ENCODE results near the gene WNT5A. TPM values are rescaled to one million over a fixed set of nuclear protein-coding genes. Genes with fewer than 3 reads are reported as not detected.

Gene WNT5A
- total and polyA plus RNA-seq, 2 experiments from 2014 or later, result 31.6 to 129 TPM

GRCh38 chr3:55521064-55521737 lies 34.1 kb upstream of the WNT5A start:
- Histone ChIP-seq H3K36me3 (replicated peaks; ENCODE audit: insufficient read depth, low read depth) (no peaks in the 10 kb centered on the region), H2AFZ (no peak overlapping the region), H3K79me2 (no peaks in the 10 kb centered on the region), H4K20me1 (ENCODE audit: insufficient read depth, poor library complexity, severe bottlenecking) (no peaks in the 10 kb centered on the region), H3K4me3 (no peak overlapping the region), H3K27ac (no peak overlapping the region), H3K4me2 (no peak overlapping the region), H3K27me3 (no peaks in the 10 kb centered on the region), H3K4me1 (ENCODE audit: insufficient read depth) (peaks cover 29% of the 10 kb centered on the region), H3K9me2 (replicated peaks; ENCODE audit: insufficient read depth) (no peaks in the 10 kb centered on the region), H3K9me3 (ENCODE audit: low read depth) (no peaks in the 10 kb centered on the region)
- 64% methylated on average over 9 of the region's 9 CpGs for WGBS (ENCODE audit: low lambda C conversion rate, missing lambda C conversion rate)
- DNase-seq (ENCODE audit: low spot score), result no peak
- TF ChIP-seq CTCF (IDR thresholded peaks at IDR 0.05; ENCODE audit: poor library complexity) (no peak), EZH2 (IDR thresholded peaks at IDR 0.05; ENCODE audit: borderline replicate concordance) (no peak), EZH2phosphoT487 (IDR thresholded peaks at IDR 0.05; ENCODE audit: low read depth, severe bottlenecking, unreplicated experiment) (no peak)

- DNase-seq (ENCODE audit: low spot score), result no peak
- WGBS (ENCODE audit: low lambda C conversion rate, missing lambda C conversion rate), result 65% methylated on average over 3 of the region's 3 CpGs
- TF ChIP-seq EZH2 (IDR thresholded peaks at IDR 0.05; ENCODE audit: borderline replicate concordance) (no peak), EZH2phosphoT487 (IDR thresholded peaks at IDR 0.05; ENCODE audit: low read depth, severe bottlenecking, unreplicated experiment) (no peak), CTCF (IDR thresholded peaks at IDR 0.05; ENCODE audit: poor library complexity) (no peak)
- Histone ChIP-seq H3K4me1 (ENCODE audit: insufficient read depth) (peaks cover 24% of the 10 kb centered on the region), H3K27me3 (no peaks in the 10 kb centered on the region), H3K36me3 (replicated peaks; ENCODE audit: insufficient read depth, low read depth) (no peaks in the 10 kb centered on the region), H3K27ac (no peak overlapping the region), H3K4me3 (no peak overlapping the region), H3K79me2 (no peaks in the 10 kb centered on the region), H3K4me2 (no peak overlapping the region), H2AFZ (no peak overlapping the region), H3K9me2 (replicated peaks; ENCODE audit: insufficient read depth) (no peaks in the 10 kb centered on the region), H3K9me3 (ENCODE audit: low read depth) (no peaks in the 10 kb centered on the region), H4K20me1 (ENCODE audit: insufficient read depth, poor library complexity, severe bottlenecking) (no peaks in the 10 kb centered on the region)
These were observed 31.9 kb upstream of the WNT5A start for GRCh38 chr3:55519019-55519418.

- Histone ChIP-seq H3K79me2 (no peaks in the 10 kb centered on the region), H3K9me2 (replicated peaks; ENCODE audit: insufficient read depth) (no peaks in the 10 kb centered on the region), H3K4me3 (no peak overlapping the region), H3K27ac (no peak overlapping the region), H3K27me3 (no peaks in the 10 kb centered on the region), H2AFZ (no peak overlapping the region), H3K36me3 (replicated peaks; ENCODE audit: insufficient read depth, low read depth) (no peaks in the 10 kb centered on the region), H4K20me1 (ENCODE audit: insufficient read depth, poor library complexity, severe bottlenecking) (no peaks in the 10 kb centered on the region), H3K4me2 (no peak overlapping the region), H3K9me3 (ENCODE audit: low read depth) (no peaks in the 10 kb centered on the region), H3K4me1 (ENCODE audit: insufficient read depth) (peaks cover 26% of the 10 kb centered on the region)
- DNase-seq (ENCODE audit: low spot score), result no peak
- TF ChIP-seq CTCF (IDR thresholded peaks at IDR 0.05; ENCODE audit: poor library complexity) (no peak), EZH2 (IDR thresholded peaks at IDR 0.05; ENCODE audit: borderline replicate concordance) (no peak), EZH2phosphoT487 (IDR thresholded peaks at IDR 0.05; ENCODE audit: low read depth, severe bottlenecking, unreplicated experiment) (no peak)
- 49% methylated on average over 6 of the region's 6 CpGs for WGBS (ENCODE audit: low lambda C conversion rate, missing lambda C conversion rate)
These were observed 31.3 kb upstream of the WNT5A start for GRCh38 chr3:55518451-55518850.

Measured in hepatocyte (in vitro differentiated cells).